SU-DHL-6 (cell line): Measurements from ENCODE around the gene ARG2.

ENCODE experiments used
- CTCF ChIP-seq: fragments of 200-600 bp; sonication (generic); IDR thresholded peaks from one replicate; pipeline ENCODE4 v1.5.1; 2017; ENCODE audit warnings: antibody characterized with exemption, mild to moderate bottlenecking, low read length, moderate library complexity; ENCODE audit not compliant: insufficient read depth, poor library complexity, severe bottlenecking
- EZH2phosphoT487 ChIP-seq: fragments of 200-600 bp; sonication (generic), shearing (Covaris generic); conservative IDR thresholded peaks from 2 replicates; pipeline ENCODE4 v1.6.1; 2018; ENCODE audit warnings: mild to moderate bottlenecking, antibody characterized with exemption, low read length, moderate library complexity, mixed read lengths

DNA sequence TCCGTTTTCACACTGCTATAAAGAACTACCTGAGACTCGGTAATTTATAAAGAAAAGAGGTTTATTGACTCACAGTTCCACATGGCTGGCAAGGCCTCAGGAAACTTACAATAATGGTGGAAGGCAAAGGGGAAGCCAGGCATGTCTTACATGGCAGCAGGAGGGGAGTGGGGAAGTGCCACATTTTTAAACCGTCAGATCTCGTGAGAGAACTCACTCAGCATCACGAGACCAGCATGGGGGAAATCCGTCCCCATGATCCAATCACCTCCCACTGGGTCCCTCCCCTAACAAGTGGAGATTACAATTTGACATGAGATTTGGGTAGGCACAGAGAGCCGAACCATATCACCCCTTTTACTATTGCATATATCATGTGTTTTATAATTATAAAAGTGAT, 17.6 kb upstream of the ARG2 start:
- no peak for TF ChIP-seq CTCF
- no peak for TF ChIP-seq EZH2phosphoT487
